ENCODE measurements around the gene CCL28.
"Not testable (repeated sequence)": the region's sequence is repeated elsewhere in the genome, so short reads cannot be mapped to it uniquely, and the experiment has no call there.

Gene CCL28

DNA sequence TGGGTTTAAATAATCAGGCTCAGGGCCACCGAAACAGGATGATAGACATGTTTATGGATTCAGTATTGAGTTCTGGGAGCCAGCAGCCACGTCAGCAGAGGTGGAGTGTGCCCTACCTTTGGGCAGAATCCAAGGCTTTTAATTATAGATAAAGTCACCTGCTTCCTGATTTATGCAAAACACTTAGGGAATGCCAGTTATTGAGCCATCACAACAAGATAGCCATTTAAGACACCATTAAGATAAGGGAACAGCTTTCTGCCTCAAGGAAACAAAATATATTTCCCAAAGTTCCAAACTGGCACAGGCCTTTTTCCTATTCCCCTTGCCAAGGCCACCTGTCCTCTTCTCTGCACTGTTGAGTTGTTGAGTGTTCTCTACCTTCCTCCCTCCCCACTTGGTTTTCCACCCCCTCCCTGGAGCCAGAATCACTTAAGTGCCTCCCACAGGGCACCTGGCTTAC, 2.4 kb downstream of the CCL28 start:
- no peak for DNase-seq

- not testable (repeated sequence) for DNase-seq
These were observed 9.6 kb downstream of the CCL28 start for GRCh38 chr5:43402524-43403066.

- no peak for DNase-seq
These were observed 10.4 kb downstream of the CCL28 start for GRCh38 chr5:43401827-43402226.

- no peak for DNase-seq
These were observed 12.1 kb downstream of the CCL28 start for GRCh38 chr5:43400082-43400481.

DNA sequence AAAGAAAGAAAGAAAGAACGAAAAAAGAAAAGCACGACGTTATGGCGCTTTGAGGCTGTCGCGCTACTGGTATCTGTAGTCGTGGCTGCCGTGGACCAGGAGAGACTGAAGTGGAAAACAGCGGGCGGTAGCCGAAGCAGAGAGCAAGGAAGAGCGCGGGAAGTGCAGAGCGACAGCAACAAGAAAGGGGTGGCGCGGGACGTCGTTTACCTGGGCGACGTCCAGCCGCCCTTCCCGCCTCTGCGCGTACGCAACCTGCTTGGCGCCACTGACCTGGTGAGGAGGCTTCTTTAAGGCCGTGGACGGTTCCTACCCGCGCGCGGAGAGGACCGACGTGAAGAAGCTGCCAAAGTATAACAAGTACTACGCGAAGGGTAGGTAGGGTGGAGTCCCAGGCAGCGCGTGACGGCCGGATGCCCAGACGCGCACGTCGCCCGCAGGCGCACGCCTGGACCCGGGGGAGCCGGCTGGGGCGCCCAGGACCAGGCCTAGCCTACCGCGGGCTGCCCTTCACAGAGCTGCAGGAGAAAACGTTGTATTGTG, 15.4 kb downstream of the CCL28 start:
- peak; percentile 17 to 86 (median 33) for DNase-seq

DNA sequence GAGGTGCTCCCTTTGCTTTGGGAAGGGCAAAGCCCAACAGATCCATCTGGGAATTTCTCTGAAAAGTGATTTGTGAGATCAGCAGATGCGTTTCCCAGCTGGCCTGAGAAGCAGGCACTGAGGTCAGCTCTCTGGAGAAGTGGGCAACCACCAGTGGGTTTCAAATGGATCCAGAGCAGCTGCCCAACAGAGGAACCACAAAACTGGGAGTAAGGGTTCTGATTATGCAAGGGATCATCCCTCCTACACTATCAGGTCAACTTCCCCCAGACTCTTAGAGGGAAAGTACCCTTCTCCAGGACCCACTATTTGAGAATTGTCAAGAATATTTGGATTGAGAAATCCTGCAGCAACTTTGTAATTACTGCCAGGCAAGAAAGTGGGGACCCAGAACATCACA, 21.7 kb downstream of the CCL28 start:
- DNase-seq = no peak

GRCh38 chr5:43389679-43390329, 22.4 kb downstream of the CCL28 start:
- DNase-seq = peak in 4 of 5 experiments; percentile 7 to 71 (median 29)

- peak in 1 of 5 experiments; percentile 16 for DNase-seq
These were observed 25.2 kb downstream of the CCL28 start for GRCh38 chr5:43386960-43387362.

DNA sequence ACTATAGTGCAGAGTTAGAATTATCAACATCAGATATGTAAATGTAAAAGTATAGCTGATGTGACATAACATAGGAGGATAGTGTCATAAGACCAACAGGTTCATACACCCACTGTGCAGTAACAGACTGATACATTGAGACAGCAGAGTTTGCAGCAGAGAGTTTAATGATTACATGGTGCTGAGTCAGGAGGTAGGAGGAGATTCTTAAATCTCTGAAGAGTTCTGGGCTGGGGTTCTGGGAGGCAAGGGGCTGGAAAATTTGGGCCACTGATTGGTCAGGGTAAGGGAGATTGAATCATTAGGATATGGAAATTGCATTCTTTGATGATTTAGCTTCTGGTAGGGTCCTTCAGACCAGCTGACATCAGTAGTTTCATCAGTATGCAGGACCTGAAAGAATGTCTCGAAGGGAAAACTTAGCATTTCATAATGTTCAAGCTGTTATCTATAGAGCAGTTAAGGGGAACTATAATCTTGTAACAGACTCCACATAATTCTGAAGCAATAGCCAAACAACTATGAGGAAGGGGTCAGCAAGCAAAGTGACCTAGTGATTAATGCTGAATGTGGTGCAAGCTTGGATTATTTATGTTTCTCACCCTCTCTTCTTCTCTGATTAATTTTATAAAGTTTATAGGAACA, 35.6 kb downstream of the CCL28 start:
- DNase-seq = no peak

DNA sequence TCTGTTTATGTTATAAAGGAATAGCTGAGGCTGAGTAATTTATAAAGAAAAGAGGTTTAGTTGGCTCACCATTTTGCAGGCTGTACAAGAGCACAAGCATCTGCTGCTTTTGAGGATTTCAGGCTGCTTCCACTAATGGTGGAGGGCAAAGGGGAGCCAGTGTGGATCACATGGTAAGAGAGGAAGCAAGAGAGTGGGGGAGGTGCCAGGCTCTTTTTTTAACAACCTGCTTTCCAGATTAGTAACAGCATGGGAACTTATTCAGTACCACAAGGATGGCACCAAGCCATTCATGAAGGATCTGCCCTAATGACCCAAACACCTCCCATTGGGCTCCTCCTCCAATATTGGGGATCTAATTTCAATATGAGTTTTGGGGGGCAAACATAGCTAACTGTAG, 40.4 kb downstream of the CCL28 start:
- DNase-seq = no peak

GRCh38 chr5:43370352-43370751, 41.8 kb downstream of the CCL28 start:
- DNase-seq = no peak

DNA sequence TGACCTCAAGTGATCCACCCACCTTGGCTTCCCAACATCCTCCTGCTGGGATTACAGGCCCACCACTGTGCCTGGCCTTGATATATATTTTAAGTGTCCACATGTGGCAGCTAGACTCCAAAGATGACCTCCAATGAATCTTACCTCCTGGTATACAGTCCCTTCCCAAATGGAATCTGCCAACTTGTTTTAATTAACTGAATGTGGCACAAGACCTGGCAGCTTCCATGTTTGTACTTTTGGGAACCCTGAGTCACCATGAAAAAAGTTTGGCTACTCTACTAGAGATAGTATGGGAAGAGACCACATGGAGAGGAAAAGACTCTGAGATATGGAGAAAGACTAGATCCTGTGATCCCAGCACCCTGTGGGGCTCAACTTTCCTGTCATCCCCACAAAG, 42.5 kb downstream of the CCL28 start:
- no peak for DNase-seq

- no peak for DNase-seq
These were observed 44.1 kb downstream of the CCL28 start for GRCh38 chr5:43367909-43368669.

GRCh38 chr5:43367453-43367852, 44.7 kb downstream of the CCL28 start:
- DNase-seq = no peak

DNA sequence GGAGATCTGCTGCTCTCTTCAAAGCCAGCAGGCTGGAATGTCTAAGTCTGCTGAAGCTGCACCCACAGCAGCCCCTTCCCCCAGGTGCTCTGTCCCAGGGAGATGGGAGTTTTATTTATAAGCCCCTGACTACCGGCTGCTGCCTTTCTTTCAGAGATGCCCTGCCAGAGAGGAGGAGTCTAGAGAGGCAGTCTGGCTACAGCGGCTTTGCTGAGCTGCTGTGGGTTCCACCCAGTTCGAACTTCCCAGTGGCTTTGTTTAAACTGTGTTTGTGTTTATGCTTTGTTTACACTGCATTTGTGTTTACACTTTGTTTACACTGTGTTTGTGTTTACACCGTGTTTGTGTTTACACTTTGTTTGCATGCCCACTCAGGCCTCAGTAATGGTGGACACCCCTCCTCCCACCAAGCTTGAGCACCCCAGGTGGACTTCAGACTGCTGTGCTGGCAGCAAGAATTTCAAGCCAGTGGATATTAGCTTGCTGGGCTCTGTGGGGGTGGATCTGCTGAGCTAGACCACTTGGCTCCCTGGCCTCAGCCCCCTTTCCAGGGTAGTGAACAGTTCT, 45.4 kb downstream of the CCL28 start:
- DNase-seq = not testable (repeated sequence)

DNA sequence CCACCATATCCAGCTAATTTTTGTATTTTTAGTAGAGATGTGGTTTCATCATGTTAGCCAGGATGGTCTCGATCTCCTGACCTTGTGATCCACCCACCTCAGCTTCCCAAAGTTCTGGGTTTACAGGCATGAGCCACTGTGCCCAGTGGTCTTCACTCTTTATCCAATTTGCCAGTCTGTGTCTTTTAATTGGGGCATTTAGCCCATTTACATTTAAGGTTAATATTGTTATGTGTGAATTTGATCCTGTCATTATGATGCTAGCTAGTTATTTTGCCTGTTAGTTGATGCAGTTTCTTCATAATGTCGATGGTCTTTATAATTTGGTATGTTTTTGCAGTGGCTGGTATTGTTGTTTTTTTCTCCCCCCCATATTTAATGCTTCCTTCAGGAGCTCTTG, 47.0 kb downstream of the CCL28 start:
- not testable (repeated sequence) for DNase-seq

- DNase-seq = no peak
These were observed 48.6 kb downstream of the CCL28 start for GRCh38 chr5:43363445-43364152.

DNA sequence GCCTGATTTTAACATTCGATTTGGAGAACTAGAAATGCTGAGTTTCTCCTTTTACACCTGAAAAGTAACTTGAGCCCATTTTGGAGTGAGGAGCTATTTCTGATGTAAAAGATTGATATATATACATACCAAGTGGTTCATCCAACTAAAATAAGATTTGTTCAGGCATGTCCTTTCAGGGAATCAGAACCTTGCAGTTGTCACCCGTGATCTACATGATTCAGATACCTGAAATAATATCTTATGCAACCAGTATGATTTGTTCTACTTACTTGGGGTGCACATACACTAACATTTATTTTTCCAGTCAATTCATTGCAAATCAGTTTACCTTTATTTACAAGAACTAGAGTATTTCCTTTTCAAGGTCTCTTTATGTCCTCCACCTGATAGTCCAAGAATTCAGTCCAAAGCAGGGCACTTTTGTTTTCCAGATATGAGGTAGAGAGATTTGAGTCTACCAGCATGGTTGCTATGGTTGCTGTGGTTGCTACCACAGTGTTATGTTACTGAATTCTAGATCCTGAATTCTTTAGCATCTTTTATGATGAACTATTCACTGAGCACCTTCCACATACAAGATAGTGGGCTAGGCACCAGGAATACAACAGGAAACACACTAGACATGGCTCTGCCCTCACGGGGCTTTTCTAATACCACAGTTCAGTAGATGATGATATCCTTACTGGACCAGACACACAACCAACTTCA, 49.3 kb downstream of the CCL28 start:
- no peak for DNase-seq

DNA sequence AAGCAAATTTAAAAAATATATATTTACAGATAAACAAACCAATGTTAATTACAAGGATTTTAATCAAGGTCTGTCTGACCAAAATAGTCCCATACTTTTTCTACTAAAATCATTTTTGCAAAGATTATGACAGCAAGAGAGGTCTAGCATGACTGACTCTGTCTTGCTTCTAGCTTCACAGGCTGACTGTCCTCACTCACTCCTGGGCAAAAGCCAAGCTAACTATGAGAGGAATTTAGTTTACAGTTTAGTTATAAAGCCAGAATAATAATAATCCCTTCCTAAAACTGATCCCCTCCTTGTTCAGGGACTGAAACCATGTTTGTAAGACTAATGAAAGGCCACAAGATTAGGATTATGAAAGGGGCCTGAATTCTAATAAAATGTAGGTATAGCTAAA, 53.5 kb downstream of the CCL28 start:
- no peak for DNase-seq

DNA sequence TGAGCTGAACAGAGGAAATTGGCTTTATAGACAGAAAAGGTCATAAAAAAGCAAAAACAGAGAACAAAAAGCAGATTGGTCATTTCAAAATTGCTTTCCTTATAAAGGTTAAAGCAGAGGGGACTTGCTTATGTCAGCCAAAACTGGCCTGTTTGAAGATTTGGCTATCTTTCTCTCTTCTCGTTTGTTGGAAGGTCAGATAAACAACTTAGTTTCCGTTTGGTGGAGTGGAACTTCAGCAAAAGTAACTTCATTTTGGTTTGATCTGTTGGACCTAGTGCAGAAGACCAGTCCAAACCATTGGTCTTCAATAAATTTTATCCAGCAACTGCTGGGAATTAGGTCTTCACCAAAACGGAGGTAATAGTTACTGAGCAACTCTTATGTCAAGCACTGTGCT, 53.9 kb downstream of the CCL28 start:
- DNase-seq = no peak

DNA sequence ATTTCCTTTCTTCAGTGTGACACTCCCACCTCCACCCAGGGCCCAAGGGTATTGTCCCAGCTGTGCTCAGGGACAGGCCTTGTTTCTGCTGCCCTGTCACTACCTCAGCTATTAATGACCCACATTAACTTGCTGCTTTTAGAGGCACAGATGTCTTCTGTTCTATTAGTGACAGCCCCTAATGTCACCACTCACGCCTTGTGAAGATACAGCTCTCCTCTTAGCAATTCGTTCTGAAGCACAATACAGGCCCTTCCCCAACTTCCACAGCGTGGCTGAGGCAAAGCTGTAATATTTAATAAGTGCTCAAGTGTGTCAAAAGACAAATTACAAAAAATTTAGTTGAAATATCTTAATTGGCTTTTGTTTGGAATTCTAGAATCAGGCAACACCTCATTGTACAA, 54.3 kb downstream of the CCL28 start:
- no peak for DNase-seq

DNA sequence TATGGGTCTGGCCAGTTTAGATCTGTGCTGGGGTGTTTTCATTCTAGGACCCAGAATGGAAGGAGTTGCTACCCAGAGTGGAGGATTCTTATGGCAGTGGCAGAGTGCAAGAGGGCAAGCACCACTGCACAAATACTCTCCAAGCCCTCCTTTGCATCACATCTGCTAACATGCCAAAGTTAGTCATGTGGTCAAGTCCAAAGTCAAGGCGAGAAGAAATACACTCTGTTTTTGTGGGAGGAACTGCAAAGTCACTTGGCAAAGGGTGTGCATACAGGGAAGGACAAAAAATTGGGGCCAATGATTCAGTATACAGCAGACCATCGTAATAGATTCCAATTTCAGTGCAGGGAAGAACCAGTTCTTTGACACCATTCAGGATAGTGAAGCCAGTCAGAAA, 55.1 kb downstream of the CCL28 start:
- DNase-seq = no peak
